Measurements from ENCODE around the gene MSL1.

Gene MSL1

DNA sequence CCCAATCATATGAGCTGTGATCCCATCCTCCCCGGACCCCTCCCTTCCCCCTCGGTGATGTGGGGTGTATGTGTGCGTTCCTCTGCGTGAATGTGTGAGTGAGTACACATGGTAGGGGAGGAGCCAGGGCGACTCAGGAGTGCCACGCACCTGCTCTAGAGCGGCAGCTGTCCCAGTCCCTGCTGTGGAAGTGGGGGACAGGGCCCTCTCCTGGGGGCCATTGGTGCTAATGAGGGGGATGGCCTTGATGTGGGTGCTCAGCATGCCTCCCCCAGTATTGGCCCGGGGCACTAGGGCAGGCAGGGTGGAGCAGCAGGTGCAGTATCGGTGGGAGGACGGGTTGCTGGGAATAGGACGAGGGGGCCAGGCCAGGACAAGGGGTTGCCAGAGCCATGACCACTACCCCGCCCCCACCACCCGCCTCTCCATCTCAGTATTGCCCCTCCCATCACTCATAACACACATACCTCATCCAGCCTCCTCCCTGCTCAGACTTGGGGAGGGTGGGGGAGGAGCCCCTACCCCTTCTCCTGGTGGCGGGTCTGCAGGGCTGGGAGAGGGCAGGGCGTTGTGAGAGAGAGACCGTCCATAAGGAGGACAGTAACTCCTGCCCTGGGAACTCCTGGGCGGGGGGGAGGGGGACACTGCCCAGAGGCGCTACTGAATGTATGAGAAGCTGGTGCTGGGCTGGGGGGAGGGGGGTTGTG is 29.9 kb upstream of the MSL1 start:
- no peak for DNase-seq (ENCODE audit: low read depth in 2 of 2)

DNA sequence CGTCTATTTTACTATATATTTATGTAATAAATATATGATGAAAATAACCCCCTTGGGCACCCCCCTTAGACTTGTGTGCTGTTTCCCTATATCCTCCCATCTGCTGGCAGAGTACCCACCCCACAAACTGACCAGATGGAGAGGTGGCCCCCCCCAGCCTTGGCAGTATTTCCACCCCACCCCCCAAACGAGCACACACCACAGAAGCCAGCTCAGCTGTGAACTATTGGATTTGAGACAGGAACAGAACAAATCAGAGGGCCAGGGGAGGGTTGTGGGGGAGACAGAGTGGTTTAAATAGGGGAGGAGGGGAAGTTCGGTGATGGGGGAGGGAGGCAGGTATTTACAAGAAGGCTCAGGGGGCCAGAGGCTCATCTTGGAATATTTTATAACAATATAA is 29.2 kb upstream of the MSL1 start:
- DNase-seq (ENCODE audit: low read depth in 2 of 2): no peak

DNA sequence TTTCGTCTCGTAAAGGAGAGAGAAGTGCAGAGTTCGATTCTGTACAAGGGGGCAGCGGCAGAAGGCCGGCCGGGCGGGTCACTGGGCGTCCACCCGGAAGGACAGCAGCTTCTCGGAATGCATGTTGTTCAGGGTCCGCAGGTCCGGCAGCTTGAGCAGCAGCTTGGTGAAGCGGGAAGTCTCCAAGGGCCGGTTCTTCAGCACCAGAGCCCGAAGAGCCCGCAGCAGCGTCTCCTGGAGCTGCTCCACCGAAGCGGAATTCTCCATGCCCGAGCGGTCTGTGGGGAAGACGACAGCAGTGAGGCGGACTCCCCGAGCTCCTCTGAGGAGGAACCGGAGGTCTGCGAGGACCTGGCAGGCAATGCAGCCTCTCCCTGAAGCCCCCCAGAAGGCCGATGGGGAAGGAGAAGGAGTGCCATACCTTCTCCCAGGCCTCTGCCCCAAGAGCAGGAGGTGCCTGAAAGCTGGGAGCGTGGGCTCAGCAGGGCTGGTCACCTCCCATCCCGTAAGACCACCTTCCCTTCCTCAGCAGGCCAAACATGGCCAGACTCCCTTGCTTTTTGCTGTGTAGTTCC is 28.7 kb upstream of the MSL1 start:
- no peak for DNase-seq (ENCODE audit: low read depth in 2 of 2)

DNA sequence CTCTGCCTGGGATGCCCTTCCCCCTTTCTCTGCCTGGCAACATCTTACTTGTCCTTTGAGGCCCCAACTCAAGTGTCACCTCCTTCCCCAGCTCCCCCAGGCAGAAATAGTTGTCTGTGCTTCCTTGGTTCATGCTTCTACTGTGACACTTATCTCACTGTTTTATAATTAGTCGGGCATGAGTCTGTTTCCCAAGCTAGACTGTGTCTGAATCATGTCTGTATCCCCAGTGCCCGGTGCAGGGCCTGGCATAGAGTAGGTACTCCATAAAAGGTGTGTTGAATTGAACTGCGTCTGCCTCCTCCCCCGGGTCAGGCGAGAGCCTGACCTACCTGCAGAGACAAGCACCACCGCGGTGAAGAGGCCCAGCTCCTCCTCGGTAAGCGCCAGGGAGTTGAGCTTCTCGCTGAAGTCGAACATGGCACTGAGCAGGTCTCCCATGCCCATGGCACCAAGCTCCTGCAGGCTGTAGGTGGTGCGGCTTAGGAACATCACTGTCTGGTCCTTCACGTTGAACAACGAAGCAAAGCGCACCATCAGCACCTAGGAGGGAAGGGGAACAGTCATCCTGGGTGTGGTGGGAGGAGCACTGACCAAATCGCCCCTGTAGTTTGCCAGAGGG is 28.1 kb upstream of the MSL1 start:
- no peak for DNase-seq (ENCODE audit: low read depth in 2 of 2)

DNA sequence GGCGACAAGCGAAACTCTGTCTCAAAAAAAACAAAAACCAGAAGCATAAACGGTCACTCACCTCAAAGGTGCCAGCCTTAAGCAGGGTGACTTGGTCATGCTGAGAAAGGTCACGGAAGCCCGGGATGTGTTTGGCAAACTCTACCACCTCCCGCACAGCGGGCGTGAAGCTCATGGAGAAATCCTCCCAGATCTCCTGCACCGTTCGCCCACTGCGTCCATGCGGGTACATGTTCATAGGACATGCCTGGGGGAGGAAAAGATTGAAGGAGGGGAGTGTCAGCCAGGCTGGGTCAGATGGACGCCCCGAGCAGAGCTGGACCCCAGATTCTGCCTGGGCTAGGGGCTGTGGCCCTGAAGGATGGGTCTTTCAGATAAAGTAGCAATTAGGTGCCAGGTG is 26.9 kb upstream of the MSL1 start:
- no peak for DNase-seq (ENCODE audit: low read depth in 2 of 2)

DNA sequence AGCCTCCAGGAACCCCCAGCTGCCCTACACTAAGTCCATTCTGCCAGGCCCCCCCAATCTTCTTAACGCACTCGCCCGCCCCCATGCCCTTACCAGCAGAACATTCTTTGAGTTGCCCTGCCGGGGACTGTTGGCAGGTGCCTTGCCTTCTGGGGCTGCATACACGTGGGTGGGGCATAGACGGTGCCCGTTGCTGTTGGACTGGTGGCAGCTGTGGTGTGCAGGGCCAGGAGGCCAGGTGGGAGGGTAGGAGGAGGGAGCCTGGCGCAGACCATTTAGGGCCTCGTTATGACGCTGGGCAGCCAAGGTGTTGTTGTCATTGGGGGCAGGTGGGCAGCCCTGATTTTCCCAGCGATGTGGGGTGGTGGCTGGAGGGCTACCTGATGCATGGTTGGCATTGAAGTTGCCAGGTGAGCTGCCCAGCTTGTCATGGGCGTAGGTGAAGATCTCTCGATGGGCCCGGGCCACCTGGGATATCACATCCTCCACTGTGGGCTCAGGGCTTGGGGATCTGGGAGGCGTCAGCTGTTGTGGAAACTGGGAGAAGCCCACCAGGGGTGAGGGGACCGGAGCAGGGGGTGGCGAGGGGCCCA is 26.3 kb upstream of the MSL1 start:
- DNase-seq (ENCODE audit: low read depth in 2 of 2): no peak

DNA sequence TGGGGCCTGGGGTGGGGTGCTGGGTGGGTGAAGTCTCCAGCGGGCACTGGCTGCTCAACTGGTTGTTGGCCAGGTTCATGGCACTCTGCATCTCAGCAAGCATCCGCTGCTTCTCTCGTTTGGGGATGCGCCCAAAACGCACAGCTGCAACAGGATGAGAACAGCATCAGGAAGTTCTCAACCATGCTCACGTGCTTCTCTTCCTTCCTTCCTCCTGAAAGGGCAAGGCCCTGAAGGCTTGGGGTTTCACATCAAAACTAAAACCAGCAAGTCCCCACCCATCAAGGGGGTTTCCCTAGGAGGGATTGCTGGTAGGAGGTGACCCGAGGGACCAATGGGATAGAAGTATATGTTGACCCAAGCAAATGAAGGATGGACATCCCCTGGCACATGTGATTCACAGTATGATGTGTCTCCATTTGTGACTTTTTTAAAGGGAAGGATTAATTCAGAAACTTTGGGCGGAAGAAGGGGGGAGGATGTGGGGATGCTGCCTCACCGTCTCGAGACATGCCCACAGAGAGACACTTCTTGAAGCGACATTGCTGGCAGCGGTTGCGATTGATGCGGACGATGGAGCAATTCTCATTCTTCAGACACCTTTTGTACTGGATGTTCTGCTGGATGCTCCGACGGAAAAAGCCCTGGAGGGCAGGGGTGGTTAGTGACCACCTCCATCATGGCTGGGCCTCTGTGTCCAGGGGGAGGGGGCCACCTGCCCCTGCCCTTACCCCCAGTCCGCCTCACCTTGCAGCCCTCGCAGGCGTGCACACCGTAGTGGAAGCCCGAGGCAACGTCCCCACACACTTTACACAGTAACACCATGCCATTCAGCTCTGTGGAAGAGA is 25.6 kb upstream of the MSL1 start:
- peak; percentile 46 to 63 for DNase-seq (ENCODE audit: low read depth in 2 of 2)

DNA sequence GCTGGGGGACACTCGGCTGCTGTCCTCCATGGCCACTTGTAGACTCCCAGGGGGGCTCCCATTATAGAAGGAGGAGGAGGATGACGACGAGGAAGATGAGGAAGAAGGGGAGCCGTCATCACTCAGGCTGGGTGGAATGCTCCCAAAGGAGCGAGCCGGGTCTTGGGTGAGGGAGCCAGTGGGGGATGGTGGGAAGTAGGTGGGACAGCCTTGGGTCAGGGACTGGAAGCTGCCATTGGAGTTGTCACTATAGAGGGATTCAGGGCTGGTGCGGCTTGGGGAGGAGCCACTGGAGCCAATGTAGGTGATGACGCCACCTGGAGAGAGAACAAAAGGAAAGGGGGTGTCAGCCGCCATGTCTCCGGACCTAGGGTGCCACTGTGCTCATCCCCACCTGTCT is 24.7 kb upstream of the MSL1 start:
- no peak for DNase-seq (ENCODE audit: low read depth in 2 of 2)

DNA sequence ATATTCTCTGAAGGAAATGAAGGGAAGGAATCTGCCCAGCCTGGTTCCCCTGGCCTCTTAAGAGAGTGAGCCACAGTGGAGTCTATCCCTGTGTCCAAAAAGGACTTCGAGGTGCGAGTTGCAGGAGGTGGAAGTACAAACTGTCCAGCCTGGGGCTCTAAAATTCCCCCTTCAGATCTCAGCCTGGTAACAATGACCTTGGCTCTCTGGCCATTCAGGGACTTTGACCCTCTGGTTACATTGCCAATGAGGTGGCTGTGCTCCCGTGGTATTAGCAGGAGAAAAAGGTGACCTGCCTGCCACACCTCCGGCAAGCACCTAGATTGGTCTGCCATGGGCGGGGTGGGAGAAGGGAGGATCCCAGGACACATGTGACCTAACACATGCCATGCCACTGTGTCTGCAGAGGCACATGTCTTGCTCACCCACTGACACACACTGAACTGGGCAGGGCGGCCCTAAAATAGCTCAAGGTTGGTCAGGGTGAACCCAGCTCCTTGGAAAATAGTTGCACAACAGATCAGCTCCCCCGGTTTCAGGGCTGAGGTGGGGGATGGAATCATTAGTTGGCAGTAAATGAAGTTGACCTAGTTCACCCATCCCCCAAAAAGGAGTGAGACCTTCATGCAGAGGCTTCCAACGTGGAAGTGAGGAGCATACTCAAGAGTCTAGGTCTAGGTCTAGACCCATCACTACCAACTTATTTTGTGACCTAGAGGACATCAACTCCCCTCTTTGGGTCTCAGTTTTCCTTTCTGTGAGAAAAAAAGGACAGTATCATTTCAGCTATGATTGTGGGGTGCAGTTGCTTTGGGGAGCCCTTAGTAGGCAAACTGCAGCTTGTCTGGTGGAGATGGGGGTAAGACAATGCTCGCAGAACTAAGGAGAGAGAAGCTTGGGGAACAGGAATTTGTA is 23.6 kb upstream of the MSL1 start:
- no peak for DNase-seq (ENCODE audit: low read depth in 2 of 2)

DNA sequence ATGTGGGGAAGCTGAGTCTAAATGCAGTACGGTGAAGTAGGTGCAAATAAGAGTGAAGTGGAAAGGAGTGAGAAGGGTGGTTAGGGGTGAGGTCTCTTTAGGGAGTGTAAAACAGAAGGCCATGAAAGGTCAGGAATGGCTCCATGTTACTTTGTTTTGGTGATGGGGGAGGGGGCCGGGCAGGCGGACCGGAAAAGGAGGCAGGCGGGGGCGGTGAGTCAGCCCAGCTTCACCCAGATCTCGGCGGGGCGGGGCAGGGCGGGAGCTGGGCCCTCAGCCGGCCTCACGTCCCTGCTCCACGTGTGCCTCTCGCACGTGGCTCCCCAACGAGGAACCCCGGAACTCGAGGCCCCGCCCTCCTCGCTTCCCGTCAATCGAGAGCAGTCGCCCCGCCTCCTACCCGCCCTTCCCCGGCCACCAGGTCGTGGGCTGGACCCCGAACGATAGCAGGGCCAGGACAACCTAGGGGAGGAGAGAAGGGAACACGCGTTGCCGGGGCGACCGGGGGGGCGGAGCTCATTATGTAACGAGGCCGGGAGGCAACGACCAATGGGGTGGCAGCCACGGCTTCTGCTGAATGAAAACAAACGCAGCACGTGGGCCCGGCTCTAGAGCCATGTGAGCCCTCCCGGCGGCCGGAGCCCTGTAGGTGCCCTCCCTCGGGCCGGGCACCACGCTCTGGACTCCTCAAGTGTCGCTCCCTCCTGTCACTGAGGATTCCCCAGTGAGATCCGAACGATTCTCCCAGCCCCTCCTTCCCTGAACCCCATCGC is 22.7 kb upstream of the MSL1 start:
- DNase-seq (ENCODE audit: low read depth in 2 of 2): peak; percentile 99 to 100

DNA sequence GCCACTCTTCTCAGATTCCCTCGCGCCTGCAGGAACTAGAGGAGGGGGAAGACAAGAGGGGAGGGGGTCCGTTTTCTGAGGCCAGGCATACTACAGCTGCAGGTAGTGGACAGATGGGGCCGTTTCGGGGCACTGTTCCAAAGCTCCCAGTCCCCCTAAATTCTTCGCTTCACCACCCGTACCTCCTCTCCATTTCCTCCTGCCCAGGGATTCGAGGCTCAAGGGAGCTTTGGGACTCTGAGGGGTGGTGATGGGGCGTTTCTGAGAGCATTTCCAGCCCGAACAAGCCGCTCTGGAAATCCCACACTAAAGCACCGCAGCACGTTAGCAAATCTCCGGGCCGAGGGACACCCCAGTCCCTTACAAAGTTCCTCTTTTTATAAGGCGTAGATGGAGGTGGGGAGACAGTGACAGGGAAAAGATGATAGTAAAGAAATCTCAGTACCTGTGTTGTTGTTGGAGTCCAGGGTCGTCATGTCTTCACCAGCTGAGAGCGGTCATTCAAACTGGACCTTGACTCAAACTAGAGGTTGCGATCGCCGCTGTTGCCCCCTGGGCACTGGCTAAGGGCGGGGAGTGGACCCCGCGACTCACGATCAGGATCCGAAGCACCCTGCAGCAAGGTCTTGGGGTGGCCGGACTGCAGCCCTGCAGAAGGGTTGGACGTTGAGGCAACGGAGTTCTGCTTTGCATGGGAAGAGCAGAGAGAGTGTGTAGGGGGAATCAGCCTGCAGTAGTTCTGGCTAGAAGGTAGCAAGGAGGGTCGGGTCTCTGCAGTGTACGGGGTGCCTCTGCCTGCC is 22.0 kb upstream of the MSL1 start:
- DNase-seq (ENCODE audit: low read depth in 2 of 2): no peak

DNA sequence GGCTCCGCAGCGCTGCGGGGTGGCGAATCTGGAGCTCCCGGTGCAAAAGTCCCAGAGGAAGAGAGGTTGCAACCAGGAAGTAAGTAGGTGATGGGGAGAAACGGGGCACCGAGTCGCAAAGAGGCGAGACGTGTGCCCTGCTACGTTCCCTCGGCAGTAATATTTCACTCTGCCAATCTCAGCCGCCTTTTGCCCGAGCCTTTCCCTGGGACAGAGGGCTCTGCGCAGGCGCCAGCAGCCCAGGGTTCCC is 21.4 kb upstream of the MSL1 start, which contains the start of gene NR1D1:
Gene NR1D1 (minus strand): TSS at position 171 of the 250 bp plus-strand sequence. CDS start 495 bp downstream, outside the sequence.
- DNase-seq (ENCODE audit: low read depth in 2 of 2): no peak

DNA sequence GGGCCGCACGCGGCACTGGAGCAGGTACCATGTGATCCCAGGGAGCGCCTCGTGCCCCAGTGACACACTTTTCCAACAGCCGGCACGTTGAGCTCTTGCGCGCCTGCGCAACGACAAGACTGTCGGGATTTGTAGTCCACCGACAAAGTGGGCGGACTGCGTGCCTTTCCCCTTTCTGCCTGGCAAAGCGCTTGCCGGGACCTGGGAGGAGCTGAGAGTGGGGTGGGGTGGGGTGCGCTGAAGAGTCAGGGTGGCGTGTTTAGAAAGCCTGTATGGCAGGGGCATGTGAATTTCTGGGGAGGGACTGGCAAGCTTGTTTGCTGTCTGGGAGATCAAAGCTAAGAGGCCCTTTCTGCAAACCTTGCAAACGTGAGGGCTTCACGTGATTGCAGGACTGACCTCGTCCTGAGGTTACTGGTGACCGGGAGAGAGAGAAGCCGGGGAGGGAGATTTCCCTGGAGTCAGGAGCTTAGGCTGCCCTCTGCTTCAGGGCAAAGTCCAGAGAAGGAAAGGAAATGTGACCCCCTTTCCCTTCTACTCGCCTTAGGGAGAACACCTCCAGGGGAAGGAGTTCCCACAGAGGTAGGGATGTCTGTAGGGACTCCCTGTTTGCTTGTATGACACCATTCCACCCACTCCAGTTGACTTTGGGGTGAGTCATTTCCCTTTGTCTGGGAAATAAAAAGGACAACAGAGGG is 21.0 kb upstream of the MSL1 start:
- peak; percentile 75 to 76 for DNase-seq (ENCODE audit: low read depth in 2 of 2)

DNA sequence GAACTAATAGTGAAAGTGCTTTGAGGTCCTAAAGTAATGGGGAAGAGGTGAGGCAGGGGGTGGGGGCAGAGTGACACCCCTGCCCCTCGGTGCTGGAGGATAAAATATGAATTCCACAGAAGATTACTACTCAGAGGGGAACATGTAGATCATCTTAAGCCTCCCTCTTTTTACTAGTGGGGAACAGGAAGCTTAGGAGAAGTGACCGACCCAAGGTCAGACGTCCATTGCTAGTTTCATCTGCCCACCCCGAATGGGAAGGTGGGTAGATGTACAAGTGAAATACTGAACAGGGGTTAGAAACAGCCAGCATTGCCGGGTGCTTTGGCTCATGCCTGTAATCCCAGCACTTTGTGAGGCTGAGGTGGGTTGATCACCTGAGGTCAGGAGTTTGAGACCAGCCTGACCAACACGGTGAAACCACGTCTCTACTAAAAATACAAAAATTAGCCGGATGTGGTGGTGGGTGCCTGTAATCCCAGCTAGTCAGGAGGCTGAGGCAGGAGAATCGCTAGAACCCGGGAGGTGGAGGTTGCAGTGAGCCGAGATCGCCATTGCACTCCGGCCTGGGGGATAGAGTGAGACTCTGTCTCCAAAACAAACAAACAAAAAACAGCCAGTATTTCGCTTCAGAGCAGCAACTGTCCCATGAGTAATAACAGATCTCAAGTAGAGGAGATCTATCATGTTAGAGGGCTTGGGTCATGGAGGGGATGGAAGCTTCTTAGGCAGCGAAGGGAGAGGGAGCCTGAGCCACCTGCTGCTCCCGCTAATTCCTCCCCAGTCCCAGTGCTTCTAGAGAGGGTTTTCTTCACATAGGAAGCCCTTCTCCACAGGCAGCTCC is 20.2 kb upstream of the MSL1 start:
- DNase-seq (ENCODE audit: low read depth in 2 of 2): no peak

DNA sequence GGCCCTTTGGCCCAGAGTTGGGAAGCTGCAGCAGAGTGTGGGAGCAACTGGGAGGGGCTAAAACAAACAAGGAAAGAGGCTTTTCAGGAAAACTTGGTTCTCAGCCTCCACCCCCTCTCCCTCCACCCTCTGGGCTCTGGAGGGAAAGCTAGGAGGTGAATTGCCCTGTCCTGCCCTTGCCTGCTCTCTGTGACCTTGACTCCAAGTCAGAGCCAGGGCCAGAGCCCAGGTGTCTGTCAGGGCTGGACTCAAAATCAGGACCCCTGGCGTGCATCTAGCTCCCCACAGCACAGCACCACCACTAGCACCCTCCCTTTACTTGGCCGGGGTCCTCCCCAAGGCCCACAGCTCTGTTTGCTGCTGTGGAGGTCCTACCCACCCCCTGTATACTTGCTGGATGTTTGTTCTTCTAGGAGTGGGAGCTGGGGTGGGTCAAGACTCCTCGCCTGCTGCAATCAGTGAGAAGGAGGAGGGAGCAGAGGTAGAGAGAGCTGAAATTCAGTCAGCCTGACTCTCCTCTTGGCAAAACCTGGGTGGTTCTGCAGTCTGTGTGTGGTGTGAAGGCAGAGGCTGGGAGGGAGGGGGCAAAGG is 18.6 kb upstream of the MSL1 start:
- no peak for DNase-seq (ENCODE audit: low read depth in 2 of 2)

DNA sequence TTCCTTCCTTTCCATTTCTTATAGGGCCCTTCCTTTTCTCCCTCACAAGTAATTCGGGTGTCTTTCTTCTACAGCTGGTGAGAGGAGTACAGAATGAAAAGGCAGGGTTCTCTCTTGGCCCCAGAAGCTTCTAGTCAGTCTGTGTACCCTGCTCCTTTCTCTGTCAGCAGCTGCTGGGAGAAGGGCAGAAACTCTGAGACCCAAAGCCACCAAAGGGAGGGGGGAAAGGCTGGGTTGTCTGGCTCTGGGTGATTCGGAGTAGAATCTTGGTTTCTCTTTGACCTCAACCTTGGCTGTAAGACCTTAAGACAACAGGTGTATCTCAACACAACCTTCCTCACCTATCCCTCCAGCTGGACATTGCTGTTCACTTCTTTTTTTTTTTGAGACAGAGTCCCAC is 18.1 kb upstream of the MSL1 start:
- no peak for DNase-seq (ENCODE audit: low read depth in 2 of 2)

DNA sequence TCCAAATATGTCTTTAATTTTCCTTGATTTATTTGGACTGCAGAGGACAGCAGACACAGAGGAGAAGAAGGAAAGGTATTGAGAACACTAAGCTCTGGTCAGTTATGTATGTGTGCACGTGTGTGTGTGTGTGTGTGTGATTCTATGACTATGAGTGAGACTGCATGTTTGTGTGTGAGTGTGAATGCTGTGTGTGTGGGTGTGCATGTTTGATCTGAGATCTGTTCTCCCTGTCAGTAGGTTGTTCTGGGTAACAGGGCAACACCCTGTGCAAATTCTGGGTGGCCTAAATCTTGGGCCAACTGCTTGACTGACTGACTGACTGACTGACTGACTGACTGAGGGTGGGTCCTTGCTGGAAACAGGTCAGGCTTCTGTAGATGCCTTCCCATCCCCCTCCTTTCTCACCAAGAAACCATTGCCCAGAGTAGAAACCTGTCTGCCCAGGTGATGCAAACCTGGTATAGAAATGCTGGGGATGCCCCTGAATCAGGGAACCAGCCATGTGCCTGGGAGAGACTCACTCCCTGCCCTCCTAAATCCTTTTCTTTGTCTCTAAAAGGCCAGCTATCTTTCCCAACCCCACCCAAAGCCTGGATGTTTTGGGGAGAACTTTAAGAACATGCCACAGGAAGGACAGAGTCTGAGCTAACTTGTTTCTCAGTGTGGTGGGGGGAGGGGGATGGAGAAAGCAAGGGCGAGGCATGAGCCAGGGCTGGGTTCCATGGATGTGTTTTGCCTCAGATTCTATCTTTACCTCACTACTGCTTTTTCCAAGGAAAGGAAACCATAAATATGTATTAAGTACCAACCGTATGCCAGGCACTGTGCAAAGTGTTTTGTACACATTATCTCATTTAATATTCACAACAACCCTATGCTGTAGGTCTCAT is 16.9 kb upstream of the MSL1 start:
- DNase-seq (ENCODE audit: low read depth in 2 of 2): no peak

All from stimulated activated CD4-positive, alpha-beta T cell treated with anti-CD3 and anti-CD28 coated beads, Interleukin-1b, Interleukin-23, amount 100 ng/mL, for 1 hour (primary cell).